GM18498 (cell line): ENCODE data around the gene MPPED2.
"Not testable (repeated sequence)": the region's sequence is repeated elsewhere in the genome, so short reads cannot be mapped to it uniquely, and the experiment has no call there.

Source experiments
- ATAC-seq: cut with Tn5 transposase; IDR thresholded peaks from one replicate; pipeline ENCODE4 v1.9.1; 2021; ENCODE audit warnings: mild to moderate bottlenecking, moderate library complexity; ENCODE audit not compliant: unreplicated experiment

MPPED2 gene

DNA sequence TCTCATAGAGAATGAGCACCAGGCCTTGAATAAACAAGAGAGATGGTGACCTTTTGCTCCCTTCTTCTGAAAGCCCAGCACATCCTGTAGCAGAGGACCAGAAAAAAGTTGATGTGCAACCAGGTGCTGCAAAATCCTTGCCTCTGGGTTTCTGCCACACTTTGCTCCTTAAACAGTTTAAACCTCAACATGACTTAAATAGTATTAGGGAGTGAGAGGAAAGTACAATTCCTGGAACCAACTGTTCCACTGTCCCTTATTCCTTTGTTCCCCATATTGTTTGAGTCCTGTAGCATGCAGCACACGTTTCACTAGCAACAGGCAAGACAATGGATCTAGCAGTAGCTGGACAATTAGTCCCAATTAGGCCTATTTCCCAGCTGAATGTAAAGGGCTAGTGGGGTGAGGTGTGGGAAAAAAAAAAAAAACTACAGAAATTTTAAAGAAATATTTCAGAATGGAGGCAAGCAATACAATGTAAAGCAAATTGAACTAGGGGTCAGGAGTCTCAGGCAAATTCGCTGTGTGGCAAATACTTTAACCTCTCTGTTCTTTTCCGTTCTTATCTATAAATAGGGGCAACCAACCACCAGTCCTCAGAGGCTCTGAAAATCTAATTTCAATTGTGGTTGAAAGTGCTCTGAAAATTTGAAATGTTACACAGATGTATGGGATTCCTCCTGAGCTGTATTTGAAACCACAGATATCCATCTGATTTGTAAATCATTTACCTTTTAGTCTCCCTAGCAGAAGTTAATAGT, 6.6 kb downstream of the MPPED2 start:
- no peak for ATAC-seq

DNA sequence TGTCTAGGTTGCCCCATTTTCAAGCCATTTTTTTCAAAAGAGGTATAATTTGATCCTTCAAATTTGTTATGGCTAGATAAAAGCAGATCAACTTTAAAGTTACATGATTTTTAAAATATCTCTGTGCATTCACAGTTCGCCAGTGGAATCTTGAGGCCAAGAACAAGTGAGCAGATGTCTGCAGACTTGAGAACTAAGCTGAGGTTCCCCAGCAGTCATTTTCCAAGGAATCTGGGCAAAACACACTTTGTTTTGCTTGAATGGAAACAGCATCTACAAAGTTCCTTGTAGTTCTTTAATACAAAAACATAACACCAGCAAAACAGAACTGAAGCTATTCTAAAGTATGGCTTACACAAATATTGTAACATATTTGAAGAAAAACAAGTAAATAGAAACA, 7.7 kb downstream of the MPPED2 start:
- ATAC-seq, result no peak

DNA sequence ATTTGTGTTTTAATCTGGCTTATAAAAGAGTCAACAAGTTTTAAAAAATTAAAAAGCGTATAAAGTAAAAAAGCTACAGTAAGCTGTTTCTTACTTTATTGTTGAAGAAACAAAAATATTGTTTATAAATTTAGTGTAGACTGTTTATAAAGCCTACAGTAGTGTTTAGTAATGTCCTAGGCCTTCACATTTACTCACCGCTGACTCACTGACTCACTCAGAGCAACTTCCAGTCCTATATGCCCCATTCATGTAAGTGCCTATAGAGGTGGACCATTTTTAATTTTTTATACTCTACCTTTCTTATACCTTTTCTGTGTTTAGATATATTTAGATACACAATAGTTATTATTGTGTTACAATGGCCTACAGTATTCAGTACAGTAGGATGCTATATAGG, 12.2 kb downstream of the MPPED2 start:
- ATAC-seq, result no peak

DNA sequence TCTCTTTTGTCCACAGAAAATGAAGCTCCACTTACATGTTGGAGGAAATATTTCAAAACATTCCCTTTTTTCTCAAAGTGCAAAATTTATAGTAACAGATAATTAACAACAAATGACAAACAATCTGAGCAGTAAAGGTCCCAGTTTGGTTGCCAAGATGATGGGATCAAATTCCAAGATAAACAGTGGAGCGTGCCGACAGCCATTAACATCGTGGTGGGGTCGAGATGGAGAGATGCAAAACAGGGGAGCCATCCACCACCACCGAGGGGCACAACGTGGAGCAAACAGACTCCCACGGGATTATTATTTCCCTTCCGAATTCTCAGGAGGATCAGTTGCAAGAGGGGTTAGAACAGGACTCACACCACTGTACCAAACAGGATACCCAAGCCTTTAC, 17.2 kb downstream of the MPPED2 start:
- no peak for ATAC-seq

DNA sequence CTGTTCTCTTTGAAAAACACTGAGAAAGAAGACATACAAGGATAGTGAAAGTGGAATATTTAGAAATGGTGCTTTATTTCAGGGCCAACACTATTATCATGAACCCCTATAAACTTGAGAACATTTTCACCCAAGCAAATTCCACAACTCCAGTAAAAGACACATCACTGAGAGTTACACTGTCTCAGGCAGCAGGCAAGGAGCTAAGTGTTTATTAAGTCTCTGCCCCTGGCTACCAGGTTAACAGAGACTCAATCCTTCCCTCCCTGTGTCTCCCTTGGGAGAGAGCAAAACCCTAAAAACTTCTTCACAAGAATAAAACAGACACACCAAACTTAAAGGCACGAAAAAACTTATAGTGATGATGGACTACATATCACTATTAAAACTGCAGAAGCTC, 18.5 kb downstream of the MPPED2 start:
- ATAC-seq, result no peak

DNA sequence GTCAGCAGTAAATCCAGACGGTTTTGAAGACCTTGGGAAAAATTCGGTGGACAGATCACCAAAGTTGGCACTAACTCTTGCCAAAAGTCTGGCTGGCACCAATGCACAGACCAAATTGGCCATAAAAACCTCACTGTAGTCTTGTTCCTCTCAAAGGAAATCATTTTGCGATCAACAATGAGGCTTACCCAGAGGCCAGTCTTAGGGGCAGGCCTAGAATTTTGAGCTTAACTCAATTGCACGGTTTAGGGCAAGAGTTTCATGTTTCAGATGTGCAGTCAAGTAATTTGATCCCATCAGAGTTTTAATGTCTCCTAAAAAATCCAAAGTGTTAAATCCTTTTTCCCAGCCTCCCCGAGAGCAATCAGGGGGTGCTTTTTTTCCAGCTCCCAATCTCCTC, 19.0 kb downstream of the MPPED2 start:
- no peak for ATAC-seq

DNA sequence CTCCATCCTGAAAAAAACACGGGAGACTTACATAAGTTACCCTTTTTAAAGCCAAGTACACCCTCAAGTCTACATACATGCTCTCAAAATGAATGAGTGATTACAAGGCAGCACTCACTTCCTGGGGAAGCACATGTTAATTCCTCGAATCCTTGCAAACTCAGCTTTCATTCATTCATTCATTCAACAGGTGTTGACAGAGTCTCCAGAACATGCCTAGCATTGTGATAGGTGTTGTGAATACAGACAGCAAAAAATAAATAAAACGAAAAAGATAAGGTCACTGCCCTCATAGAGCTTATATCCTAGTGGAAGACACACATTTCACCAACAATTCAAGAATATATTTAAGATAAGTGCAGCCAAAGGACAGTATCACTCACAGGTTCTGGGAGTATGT, 19.7 kb downstream of the MPPED2 start:
- ATAC-seq, result no peak

DNA sequence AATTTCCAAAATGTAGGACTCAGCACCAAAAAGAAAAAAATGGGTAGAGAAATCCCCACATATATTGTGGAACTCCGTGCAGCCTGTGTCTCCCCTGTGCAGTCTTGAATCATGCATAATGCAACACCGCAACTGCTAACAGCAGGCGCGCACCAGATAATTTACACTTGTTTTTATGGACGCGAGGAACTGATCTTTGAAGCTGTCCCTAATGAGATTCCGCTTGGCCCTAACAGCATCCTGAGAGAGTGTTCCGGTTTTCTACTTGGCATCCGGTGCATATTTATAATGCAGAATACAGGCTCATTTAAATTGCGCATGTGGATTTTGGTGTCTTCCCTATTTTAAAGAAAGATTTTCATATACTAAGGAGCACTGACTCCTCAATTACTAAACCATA, 21.1 kb downstream of the MPPED2 start:
- no peak for ATAC-seq

DNA sequence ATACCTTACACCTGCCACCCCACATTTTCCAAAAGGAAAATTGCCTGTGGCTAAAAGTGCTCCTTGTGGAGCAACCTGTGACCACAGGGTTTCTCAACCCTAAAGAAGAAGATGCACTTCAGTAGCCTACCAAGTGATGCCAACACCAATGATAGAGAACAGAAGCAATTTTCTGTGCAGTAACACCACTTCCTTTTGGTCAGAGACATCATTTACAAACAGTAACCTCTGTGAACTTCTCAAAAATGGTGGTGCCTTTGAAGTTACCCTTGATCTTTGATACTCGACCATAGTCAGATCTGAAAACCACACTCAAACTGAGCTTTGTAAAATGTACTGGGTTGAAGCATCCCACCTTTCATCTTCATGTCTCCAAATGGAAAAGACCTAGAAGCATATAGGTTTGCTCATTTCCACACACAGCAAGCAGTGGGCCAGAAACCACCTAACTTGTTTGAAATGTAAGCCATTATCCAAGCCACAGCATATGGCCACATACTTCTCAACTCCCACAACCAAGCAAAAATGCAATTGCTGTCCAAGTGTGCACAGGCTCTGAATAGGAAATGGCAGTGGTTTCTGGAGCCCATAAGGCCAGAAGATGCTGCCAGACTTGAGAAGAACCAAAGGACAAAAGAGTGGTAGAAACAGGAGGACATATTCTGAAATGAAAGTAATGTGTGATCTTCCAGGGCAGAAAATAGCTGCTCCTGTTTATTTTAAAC, 24.3 kb downstream of the MPPED2 start:
- ATAC-seq, result no peak

DNA sequence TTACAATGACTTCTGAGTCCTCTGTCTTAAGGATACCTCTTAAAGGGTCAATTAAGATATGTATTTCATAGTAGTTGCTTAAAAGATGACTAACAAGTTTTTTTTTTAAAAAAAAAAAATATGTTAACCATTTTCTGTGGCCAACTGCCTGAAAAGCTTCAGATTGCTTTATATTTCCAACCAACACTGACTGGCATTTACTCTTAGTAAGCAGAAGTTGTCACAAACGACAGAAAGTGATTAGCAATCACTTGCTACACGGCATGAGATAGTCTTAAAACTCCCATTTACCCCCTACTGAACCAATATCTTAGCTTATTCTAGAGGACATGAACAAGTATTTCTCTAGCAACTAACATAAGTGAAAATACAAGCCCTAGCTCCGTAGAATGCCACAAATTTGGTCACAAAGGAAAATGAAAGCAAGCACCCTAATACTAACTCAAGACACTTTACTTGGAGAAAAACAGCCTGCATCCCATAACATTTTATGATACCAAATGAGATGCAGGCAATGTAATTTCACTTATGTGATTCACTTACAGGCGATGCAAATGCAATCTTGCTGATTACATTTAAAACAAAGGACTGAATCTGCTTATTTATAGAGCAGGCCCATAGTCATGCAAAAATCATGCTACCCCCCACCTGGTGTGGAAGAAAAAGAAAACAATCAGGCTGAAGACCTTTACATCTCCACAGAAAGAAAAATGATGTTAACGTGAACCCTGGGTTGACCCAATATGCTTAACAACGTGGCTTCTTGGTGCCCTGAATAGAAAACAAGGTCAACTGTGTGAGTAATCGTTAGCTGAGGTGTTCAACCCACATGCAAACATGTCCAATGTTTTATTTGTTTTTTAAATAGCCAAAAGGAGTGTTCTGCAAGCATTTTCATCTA, 25.7 kb downstream of the MPPED2 start:
- no peak for ATAC-seq

DNA sequence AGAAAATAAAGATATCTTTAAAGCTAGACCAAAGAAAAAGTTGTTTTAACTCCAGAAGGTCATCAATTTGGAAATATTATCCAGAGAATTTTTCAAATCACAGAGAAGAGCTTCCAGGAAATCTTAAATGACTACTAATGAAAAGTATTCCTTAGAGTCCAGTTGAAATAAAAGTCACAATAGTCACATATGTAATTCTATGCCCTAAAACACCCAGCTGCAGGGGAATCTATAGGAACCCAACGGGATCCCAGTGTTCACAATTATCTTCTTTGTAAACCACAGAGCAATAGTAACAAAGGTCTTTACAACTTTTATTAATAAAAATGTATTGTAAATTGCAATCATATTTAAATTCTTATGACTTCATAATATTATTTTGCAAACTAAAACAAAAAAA, 27.1 kb downstream of the MPPED2 start:
- no peak for ATAC-seq

DNA sequence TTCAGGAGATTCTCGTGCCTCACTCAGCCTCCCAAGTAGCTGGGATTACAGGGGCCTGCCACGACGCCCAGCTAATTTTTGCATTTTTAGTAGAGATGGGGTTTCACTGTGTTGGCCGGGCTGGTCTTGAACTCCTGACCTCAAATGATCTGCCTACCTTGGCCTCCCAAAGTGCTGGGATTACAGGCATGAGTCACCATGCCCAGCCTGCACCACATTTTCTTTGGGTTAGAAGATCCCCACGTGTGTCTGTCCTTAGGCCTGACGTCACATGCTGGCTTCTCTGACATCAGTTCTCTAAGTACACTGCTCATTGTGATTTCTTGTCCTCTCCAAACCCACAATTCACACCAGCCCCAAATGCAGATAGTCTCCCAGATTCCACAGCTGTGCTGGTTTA, 31.6 kb downstream of the MPPED2 start:
- not testable (repeated sequence) for ATAC-seq

DNA sequence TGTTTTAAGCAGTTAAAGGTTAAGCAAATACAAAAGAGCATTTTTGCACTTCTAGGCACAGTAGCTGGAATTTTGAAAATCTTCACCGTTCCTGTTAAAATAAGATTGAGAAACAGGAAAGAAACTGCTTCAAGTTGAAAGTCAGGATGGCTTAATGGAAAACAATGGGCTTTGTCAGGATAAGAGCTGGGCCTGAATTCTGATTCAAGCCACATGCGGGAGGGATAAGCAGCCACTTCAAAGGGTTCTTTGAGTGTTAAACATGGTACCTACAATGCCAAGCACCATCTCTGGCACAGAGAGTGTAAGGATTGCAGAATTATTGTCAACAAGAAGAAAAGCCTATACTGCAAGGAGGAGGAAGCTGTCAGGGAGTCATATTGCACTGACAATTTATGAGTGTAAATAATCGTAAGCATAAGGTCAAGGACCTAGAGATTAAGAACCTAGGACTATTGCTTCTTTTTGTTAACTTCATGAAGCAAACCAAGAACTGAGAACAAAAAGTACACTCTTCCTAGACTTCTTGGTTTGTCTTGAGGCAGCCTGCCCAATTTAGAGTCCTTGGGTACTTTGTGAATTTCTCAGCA, 32.5 kb downstream of the MPPED2 start:
- ATAC-seq, result no peak

DNA sequence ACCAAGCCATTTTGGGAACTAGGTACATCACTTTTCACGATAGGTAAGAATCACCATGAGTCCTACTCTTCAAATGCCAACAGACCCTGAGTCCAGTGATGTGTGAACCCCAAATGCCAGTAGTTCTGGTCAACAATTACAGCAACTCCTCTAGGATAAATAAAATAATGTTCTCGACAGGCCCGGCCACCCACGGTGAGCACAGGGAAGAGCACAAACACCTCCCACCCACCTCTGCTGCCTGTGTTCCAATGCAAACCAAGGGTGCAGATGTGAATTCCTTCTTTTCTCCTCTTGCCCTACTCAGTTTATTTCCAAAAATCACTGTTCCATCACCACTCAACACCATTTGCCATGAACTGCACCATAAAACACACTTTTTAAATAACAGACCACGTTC, 33.3 kb downstream of the MPPED2 start:
- ATAC-seq, result no peak

DNA sequence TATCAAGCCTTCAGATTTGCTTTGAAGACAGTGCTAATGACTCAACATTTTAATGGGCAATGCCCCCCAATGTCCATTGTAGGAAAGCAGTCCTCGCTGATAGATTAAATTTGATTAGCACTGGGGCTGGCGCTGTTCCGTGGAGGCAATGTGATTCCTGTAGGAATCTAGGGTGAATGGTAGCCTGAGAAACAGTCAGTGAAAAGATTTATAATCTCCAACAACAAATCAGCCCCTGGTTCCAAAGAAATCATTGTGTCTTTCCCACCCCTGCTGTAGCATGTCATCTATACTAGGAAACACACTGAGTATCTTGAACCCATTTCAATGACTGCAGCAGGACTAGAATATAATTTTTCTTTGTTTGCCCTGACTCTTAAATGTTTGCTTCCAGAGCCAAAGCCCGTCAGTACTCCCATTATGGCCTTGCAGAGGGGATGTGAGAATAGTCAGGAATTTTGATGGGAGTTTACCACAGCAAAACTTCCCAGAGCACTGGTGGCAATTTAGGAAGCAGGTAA, 36.1 kb downstream of the MPPED2 start:
- no peak for ATAC-seq

DNA sequence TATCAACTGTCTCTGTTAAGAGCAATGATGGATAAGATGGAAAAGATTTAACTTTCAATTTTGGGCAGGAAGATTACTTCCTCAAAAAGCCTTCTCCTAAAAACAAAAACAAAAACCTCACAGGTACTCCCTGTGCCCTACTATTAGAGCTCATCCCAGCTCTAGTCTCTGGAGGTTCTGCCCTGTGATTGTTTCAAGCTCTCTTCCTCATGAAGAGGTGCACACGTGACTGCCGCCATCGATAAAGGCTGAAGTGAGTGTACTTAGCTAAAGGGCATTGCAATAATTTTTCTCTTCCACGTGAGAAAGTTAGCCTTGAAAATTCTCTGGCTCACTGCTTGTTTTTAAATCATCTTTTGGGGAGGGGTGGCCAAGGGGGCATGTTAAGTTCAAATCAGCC, 36.6 kb downstream of the MPPED2 start:
- no peak for ATAC-seq

DNA sequence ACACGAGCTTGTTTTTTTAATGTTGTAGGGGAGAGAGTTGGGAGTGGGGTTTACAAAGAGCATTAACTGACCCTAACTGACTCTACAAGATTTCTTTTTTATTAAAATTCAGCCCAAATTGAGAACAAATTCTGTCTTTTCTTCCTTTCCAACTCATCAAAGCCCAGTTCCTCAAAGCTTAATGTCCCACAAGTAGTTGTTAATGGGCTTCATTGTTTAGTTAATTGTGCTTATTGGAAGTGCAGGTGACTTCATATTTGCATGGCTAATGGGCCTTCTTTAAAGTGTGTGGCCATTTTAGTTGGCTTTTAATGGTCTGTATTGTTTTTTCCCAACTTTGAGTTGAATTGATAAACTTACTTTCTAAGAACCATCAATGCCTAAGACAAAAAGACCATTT, 39.8 kb downstream of the MPPED2 start:
- ATAC-seq, result no peak

DNA sequence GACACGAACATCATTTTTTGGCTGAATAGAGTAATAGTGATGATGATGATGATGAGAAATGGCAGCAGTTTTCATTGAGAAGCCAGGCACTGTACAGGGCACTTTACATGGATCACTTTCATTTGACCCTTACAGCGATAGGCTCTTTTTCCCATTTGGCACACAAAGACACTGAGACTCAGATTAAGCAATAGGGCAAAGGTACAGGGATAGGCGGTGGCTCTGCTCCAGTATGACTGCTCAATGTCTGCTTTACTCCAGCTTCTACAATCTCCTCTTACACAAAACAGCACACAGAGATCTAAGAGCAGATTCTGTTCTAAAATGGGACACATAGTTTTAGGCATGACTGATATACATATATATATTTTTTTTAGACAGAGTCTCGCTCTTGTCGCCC, 40.6 kb downstream of the MPPED2 start:
- ATAC-seq, result no peak

DNA sequence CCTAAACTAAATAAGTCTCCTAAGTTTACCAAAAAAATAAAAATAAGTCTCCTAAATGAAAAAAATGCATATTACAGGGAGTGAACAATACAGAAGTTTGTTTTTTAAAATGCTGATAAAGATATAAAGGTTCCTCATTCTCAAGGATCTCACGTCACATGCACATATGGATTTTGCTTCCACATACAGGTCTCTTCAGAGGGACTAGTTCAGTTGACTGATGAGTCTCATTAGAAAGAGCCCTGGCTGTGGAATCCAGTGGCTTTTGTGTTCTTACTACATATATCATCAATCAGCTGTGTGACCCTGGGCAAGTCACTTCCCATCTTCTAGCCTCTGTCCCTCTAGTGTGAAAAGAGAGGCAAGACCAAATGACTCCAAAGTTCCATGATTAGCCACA, 43.1 kb downstream of the MPPED2 start:
- no peak for ATAC-seq

DNA sequence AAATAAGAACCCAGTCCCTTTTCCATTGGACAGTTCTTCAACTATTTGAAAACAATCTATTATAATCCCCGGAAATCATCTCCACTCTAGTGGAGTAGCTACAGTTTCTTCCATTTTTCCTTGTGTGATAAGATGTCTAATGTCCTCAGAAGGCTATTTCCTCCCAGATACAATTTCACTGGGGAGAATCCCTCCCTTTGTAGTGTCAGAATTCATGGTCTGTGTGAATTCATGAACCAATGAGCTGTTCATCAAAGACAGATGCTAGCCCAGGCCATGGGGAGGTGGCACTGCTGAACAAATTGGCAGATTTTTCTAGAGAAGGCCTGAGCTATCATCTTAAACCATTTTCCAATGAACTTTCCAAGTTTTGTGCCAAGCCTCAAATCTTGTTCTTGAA, 45.4 kb downstream of the MPPED2 start:
- no peak for ATAC-seq

DNA sequence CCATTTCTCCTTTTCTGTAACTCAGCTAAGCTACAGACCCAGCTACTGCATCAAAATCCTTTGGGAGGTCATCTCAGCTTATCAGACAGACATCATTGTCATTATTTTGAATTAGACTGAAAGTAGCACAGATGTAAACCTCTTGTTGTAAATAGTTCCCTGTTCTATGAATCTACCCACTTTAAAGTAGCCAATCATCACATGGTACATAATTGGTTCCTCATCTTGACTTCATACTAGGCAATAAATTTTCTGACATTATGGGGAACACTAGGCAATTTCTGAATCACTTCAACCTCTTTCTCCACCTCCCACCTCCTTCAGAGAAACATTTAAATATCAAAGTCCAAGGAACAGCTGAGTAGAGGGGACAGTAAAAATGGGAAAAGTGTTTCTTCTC, 47.9 kb downstream of the MPPED2 start:
- no peak for ATAC-seq
